ENCODE results near the gene TCTN1. TPM values are rescaled to one million over a fixed set of nuclear protein-coding genes. Genes with fewer than 3 reads are reported as not detected.

TCTN1 gene
- total RNA-seq, 2 experiments from 2014 or later = 5.0 to 5.5 TPM

DNA sequence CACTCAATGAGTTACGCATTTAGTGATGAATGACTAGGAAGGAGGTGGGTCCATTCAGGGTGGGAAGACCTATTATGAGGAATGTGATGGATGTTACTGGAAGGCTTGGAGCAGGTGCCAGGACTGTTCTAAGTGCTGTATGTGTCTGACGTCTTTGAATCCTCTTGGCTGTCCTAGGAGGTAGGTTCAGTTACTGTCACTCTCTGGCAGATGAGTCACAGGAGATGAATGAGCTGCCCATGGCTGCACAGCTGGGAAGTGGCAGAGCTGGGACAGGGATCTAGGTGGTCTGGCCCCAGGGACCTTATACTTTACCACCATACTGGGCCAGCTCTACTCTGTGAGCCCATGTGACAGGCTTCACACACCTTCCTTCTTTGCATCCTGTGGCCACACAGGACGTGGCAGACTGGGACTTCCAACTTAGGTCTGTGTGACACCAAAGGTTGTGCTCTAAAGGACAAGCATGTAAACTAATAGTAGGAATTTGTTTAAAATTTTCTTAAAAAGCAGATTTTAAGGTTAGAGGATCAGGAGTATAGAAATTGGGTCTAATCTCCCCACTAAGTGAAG lies 24.0 kb downstream of the TCTN1 start:
- no peak overlapping the region for H3K4me3 ChIP-seq (ENCODE audit: low read length)
- Mint-ChIP-seq H3K27ac (no peak overlapping the region), H3K9me3 (no peaks in the 10 kb centered on the region), H3K4me3 (no peak overlapping the region), H3K36me3 (ENCODE audit: low read depth) (no peaks in the 10 kb centered on the region), H3K27me3 (no peaks in the 10 kb centered on the region), H3K4me1 (ENCODE audit: low read depth) (peaks cover 35% of the 10 kb centered on the region)
- CTCF ChIA-PET = no interaction called here
- no peaks in the 10 kb centered on the region for H3K9me3 ChIP-seq (ENCODE audit: control insufficient read depth in 1 of 2, insufficient read depth in 1 of 2, low read length in 2 of 2)
- ATAC-seq (ENCODE audit: poor library complexity) (no peak), DNase-seq (no peak)
- TF ChIP-seq, protein P1, sequence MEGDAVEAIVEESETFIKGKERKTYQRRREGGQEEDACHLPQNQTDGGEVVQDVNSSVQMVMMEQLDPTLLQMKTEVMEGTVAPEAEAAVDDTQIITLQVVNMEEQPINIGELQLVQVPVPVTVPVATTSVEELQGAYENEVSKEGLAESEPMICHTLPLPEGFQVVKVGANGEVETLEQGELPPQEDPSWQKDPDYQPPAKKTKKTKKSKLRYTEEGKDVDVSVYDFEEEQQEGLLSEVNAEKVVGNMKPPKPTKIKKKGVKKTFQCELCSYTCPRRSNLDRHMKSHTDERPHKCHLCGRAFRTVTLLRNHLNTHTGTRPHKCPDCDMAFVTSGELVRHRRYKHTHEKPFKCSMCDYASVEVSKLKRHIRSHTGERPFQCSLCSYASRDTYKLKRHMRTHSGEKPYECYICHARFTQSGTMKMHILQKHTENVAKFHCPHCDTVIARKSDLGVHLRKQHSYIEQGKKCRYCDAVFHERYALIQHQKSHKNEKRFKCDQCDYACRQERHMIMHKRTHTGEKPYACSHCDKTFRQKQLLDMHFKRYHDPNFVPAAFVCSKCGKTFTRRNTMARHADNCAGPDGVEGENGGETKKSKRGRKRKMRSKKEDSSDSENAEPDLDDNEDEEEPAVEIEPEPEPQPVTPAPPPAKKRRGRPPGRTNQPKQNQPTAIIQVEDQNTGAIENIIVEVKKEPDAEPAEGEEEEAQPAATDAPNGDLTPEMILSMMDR (IDR thresholded peaks at IDR 0.05) = no peak
- H3K36me3 ChIP-seq (ENCODE audit: insufficient read depth, low read length) = no peaks in the 10 kb centered on the region
- intact Hi-C loops (cut with DNase I, micrococcal nuclease) = no loop called here
- peaks cover 3% of the 10 kb centered on the region for H3K4me1 ChIP-seq (ENCODE audit: insufficient read depth, low read length)
- H3K27ac ChIP-seq (ENCODE audit: low read depth in 1 of 2, low read length in 2 of 2) = no peak overlapping the region
- POLR2A ChIA-PET = no interaction called here
- no peaks in the 10 kb centered on the region for H3K27me3 ChIP-seq (ENCODE audit: control insufficient read depth in 1 of 2, insufficient read depth in 2 of 2, low read length in 2 of 2)

DNA sequence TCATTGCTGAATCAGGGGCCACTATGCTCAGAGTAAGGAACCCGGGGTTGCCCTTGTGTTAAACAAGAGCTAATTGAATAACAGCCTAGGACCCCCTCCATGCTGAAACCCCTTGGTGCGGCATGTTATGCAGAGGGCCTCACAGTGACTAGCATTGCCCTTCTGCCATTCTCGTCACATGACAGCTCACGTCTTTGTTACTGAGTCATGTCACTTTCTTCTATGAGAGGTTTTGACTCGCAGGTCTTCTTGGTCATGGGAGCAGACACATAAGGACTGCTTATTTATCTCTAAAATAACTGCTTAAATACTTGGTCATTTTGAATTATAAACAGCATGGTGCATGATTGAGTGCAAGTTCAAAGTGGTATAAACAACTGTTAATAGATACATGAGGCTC lies 24.9 kb downstream of the TCTN1 start:
- ATAC-seq (ENCODE audit: poor library complexity) = no peak
- H3K4me3 ChIP-seq (ENCODE audit: low read length) = no peak overlapping the region
- H3K27ac ChIP-seq (ENCODE audit: low read depth in 1 of 2, low read length in 2 of 2) = no peak overlapping the region
- DNase-seq = peak in 2 of 14 experiments; percentile 13 to 36
- Mint-ChIP-seq H3K4me1 (ENCODE audit: low read depth) (peaks cover 43% of the 10 kb centered on the region), H3K4me3 (no peak overlapping the region), H3K27me3 (no peaks in the 10 kb centered on the region), H3K36me3 (ENCODE audit: low read depth) (no peaks in the 10 kb centered on the region), H3K27ac (no peak overlapping the region), H3K9me3 (no peaks in the 10 kb centered on the region)
- H3K9me3 ChIP-seq (ENCODE audit: control insufficient read depth in 1 of 2, insufficient read depth in 1 of 2, low read length in 2 of 2) = no peaks in the 10 kb centered on the region
- TF ChIP-seq, protein P1 (IDR thresholded peaks at IDR 0.05) = no peak
- CTCF ChIA-PET = no interaction called here
- peaks cover 3% of the 10 kb centered on the region for H3K4me1 ChIP-seq (ENCODE audit: insufficient read depth, low read length)
- H3K27me3 ChIP-seq (ENCODE audit: control insufficient read depth in 1 of 2, insufficient read depth in 2 of 2, low read length in 2 of 2) = no peaks in the 10 kb centered on the region
- POLR2A ChIA-PET = no interaction called here
- intact Hi-C loops (cut with DNase I, micrococcal nuclease) = no loop called here
- no peaks in the 10 kb centered on the region for H3K36me3 ChIP-seq (ENCODE audit: insufficient read depth, low read length)

DNA sequence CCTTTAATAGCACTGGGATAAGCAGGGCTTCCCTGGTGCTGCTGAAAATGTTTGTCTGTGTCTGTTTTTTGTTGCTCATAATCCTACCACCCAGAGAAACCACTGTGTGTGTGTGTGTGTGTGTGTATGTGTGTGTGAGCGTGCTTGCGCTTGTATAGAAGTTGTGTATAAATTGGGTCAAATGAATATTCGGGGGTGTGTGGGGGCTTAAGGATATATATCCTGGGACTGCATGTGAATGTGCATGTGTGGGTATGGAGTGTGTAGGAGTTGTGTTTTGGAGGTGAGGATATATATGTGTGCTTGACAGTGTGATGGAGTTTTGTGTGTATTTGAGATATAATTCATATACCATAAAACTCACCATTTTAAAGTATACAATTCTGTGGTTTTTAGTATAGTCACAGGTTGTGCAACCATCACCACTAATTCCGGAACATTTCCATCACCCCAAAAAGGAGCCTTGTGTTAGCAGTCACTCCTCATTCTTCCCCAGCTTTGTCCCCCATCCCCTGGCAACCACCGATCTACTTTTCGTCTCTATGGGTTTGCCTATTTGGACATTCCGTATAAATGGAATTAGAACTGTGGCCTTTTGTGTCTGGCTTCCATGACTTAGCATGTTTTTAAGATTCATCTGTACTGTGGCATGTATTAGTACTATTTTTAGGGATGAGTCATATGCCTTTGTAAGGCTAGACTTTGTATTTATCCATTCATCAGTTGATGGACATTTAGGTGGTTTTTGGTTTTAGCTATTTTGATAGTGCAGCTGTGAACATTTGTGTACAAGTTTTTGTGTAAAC lies 25.6 kb downstream of the TCTN1 start:
- H3K36me3 ChIP-seq (ENCODE audit: insufficient read depth, low read length) = no peaks in the 10 kb centered on the region
- intact Hi-C loops (cut with DNase I, micrococcal nuclease) = no loop called here
- no peaks in the 10 kb centered on the region for H3K27me3 ChIP-seq (ENCODE audit: control insufficient read depth in 1 of 2, insufficient read depth in 2 of 2, low read length in 2 of 2)
- H3K27ac ChIP-seq (ENCODE audit: low read depth in 1 of 2, low read length in 2 of 2) = no peak overlapping the region
- no peak overlapping the region for H3K27ac Mint-ChIP-seq
- peaks cover 48% of the 10 kb centered on the region for H3K4me1 Mint-ChIP-seq (ENCODE audit: low read depth)
- no peak for ATAC-seq (ENCODE audit: poor library complexity)
- TF ChIP-seq, protein P1 (IDR thresholded peaks at IDR 0.05) = no peak
- ChIA-PET POLR2A (no interaction called here), CTCF (no interaction called here)
- no peaks in the 10 kb centered on the region for H3K36me3 Mint-ChIP-seq (ENCODE audit: low read depth)
- peaks cover 3% of the 10 kb centered on the region for H3K4me1 ChIP-seq (ENCODE audit: insufficient read depth, low read length)
- no peaks in the 10 kb centered on the region for H3K27me3 Mint-ChIP-seq
- H3K4me3 Mint-ChIP-seq = no peak overlapping the region
- H3K9me3 ChIP-seq (ENCODE audit: control insufficient read depth in 1 of 2, insufficient read depth in 1 of 2, low read length in 2 of 2) = no peaks in the 10 kb centered on the region
- H3K4me3 ChIP-seq (ENCODE audit: low read length) = no peak overlapping the region
- DNase-seq = no peak
- H3K9me3 Mint-ChIP-seq = no peaks in the 10 kb centered on the region
